GM18868 (cell line): Measurements from ENCODE around the gene SOX6.

Experiments
- ATAC-seq: cut with Tn5 transposase; IDR thresholded peaks from one replicate; pipeline ENCODE4 v1.9.1; 2021; ENCODE audit warnings: mild to moderate bottlenecking, moderate library complexity; ENCODE audit not compliant: unreplicated experiment

The SOX6 gene

GRCh38 chr11:16279524-16279923, 76.8 kb downstream of the SOX6 start:
- ATAC-seq: no peak

DNA sequence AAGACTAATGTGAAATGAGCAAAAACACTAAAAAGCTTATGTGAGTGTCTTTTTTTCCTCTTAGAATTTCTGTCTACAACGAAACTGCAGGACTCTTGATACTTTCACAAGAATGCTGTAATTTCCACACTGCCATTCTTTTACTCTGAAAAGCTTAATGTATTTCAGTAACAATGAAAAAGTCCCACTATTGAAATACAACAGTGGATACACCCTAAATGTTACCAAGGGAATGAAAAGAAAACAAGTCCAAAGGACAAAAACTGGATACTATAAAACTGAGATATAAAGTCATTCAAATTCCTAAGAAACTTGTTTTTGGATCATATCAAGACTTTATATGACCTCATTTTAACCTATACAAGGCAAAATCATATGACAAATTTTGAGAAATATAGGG, 77.4 kb downstream of the SOX6 start:
- ATAC-seq: no peak

- ATAC-seq: no peak
These were observed 78.1 kb downstream of the SOX6 start for GRCh38 chr11:16278273-16278672.

GRCh38 chr11:16276251-16276650, 80.1 kb downstream of the SOX6 start:
- ATAC-seq: no peak

DNA sequence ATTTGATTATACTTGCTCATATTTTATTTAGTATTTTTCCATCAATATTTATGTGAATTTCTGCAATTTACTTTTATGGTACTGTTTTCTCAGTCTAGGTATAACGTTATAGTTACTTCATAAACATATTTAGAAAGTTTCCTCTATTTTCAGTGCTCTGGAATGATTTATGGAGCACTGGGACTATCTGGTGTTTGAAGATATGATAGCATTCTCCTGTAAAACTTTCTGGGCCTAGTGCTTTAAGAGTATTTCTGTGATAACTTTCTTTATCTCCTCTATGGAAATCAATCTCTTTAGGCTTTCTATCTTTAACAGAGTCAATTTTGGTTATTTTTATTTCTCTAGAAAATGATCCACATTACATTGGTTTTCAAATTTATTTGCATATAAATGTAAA, 85.1 kb downstream of the SOX6 start:
- ATAC-seq: no peak

DNA sequence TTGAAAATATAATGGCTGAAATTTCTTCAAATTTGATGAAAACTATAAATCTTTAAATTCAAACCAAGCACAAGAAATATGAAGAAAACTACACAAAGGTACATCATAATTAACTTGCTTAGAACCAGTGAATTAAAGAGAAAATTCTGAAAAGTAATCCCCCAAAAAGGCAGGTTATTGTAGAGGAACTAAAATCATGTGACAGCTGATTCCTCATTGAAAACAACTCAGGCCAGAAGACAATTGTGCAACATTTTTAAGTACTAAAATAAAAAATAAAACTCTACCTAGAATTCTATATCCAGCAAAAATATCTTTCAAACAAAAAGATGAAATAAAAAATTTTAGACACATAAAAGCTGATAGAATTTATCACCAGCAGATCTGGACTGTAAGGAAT, 90.3 kb downstream of the SOX6 start:
- ATAC-seq: no peak

- no peak for ATAC-seq
These were observed 91.3 kb downstream of the SOX6 start for GRCh38 chr11:16265022-16265421.

DNA sequence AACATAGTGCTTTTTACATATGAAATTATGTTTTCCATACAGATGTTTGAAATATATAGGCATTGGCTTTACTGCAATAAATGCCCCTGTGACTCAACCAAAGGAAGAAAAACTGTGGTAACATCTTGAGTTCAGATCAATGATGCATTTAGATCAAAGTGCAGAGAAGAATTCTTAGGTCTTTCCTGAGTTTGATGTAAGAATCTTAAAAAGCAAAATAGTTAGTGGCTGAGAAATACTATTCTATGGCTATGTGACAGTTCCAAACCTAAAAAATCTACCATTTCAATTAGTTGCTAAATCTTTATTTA, 93.7 kb downstream of the SOX6 start:
- ATAC-seq: no peak

- ATAC-seq: no peak
These were observed 94.3 kb downstream of the SOX6 start for GRCh38 chr11:16261836-16262644.

DNA sequence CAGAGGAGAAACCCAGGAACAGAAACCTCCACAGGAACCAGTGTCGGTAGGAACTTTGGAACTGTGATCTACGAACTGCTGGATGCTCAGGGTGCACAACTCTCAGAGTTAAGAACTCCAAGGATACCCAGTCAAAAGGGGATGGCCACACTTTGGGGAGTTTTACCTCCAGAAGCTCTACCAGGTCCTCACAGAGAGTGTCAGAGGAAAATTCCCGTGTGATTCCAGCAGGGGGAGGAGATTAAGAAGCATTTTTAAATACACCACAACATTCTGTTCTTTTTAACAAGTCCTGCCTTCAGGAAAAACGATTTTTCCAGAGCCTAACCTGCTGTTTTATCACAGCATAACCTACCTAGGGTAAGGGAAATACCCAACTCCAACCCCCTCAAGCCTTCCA, 104.0 kb downstream of the SOX6 start:
- ATAC-seq: no peak

GRCh38 chr11:16248248-16248647, 108.1 kb downstream of the SOX6 start:
- no peak for ATAC-seq

GRCh38 chr11:16242806-16243205, 113.5 kb downstream of the SOX6 start:
- ATAC-seq: peak; percentile 99

GRCh38 chr11:16240687-16241086, 115.7 kb downstream of the SOX6 start:
- no peak for ATAC-seq

DNA sequence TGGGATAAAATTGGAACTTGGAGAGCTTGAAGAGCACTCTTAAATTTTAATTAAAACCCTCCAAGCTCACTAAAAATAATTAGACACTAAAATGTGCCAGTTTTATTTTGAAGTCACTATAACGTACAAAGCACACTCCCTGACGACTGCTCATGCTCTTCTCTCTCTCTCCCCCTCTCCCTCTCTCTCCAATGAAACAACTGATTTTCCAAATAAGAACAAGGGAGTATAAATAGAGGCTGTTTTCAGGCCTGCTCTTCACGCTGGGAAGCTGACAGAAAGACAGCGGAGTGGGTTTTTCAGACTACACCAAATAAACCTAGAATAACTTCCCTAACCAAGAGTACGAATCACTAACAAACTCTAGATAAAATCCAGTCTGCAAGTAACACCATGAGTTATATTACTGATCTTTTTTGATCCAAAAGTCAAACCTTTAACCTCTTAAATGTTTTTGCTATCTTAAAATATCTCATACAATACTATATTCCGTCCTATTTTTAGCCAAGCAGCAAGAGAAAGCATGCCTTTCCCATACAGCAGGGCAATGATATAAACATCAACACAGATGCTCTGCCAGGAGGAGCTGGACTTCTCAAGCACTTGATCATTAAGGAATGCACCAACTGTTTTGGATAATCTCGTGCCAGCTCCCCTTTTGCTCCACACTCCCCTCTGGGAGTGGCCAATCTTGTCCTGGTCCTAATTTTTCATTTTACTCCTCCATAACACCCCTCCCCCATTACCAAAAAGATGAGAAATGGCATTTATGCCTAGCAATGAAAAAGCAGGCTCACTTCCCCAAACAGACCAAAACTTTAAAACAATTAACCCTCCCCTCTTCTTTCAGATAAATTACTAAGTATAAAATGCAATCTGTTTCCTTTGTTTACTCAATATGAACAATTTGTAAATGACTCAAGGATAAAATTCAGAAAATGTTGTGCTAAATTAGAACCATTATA, 116.9 kb downstream of the SOX6 start:
- no peak for ATAC-seq

- ATAC-seq: peak; percentile 53
These were observed 130.1 kb downstream of the SOX6 start for GRCh38 chr11:16226245-16226644.

DNA sequence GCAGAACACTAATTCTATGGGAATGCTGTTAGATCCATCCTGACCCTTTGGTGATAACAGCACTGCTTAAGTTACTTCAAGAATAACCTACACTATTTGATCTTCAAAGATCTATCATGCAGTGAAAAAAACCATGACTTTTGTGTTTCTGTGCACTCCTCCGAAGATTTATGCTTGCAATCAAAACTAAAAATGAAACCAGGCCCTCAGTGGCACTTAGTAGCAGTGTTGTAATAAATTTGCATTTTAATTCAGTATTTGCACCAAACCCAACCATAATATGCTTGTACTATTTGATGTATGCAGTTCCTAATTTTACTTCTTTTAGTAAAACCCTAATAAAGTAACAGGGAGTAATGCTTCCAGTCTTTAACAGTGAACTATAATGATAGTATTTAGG, 130.7 kb downstream of the SOX6 start:
- ATAC-seq: no peak

- ATAC-seq: no peak
These were observed 132.8 kb downstream of the SOX6 start for GRCh38 chr11:16223558-16223957.

- no peak for ATAC-seq
These were observed 138.7 kb downstream of the SOX6 start for GRCh38 chr11:16217631-16218030.

DNA sequence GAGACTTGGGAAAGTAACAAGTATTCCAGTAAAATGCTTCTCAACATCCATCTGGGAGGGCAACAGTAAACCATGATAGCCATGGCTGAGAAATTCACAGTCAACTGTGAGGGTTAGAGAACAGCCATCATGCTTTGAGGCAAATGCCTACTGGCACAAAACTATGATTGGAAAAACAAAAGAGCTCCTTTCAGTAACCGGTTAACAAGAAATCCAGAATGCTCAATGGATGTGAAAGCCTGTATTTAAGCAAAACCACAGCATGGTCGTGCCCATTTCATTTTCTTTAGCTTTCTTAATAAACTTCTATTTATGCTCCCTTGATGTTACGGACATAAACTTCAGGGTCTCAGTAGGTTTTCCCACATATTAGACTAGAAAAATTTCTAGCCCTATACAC, 139.5 kb downstream of the SOX6 start:
- no peak for ATAC-seq

GRCh38 chr11:16215352-16215751, 141.0 kb downstream of the SOX6 start:
- ATAC-seq: no peak

- no peak for ATAC-seq
These were observed 144.9 kb downstream of the SOX6 start for GRCh38 chr11:16211407-16211806.

- no peak for ATAC-seq
These were observed 152.1 kb downstream of the SOX6 start for GRCh38 chr11:16204261-16204660.
